Subcutaneous adipose tissue (tissue), 4 donors: Measurements from ENCODE around the gene TSPOAP1. TPM values are rescaled to one million over a fixed set of nuclear protein-coding genes. Genes with fewer than 3 reads are reported as not detected.

ENCODE experiments used
- CTCF ChIP-seq: fragments of 450-650 bp; IDR thresholded peaks from one replicate; pipeline ENCODE4 v1.5.1; 2016; ENCODE audit warnings: low read depth, mild to moderate bottlenecking, control low read depth, antibody characterized with exemption, moderate library complexity
- total RNA-seq, 4 donors: library from RNA; depleted of rRNA; stranded (reverse); fragments of >200 nt; gene quantifications; one replicate each; pipeline ENCODE4 v1.1.0, GENCODE V29; 2016

Gene TSPOAP1
- total RNA-seq, 4 donors from 2014 or later = 0.65 to 4.3 (median 1.1) TPM

GRCh38 chr17:58291246-58291645, 37.3 kb downstream of the TSPOAP1 start:
- no peak for TF ChIP-seq CTCF

- TF ChIP-seq CTCF = no peak
These were observed 38.7 kb downstream of the TSPOAP1 start for GRCh38 chr17:58289869-58290268.

- no peak for TF ChIP-seq CTCF
These were observed 43.2 kb downstream of the TSPOAP1 start for GRCh38 chr17:58285422-58285810.

- TF ChIP-seq CTCF = no peak
These were observed 43.8 kb downstream of the TSPOAP1 start for GRCh38 chr17:58284613-58285421.

- no peak for TF ChIP-seq CTCF
These were observed 44.7 kb downstream of the TSPOAP1 start for GRCh38 chr17:58283674-58284612.

GRCh38 chr17:58282442-58282841, 46.2 kb downstream of the TSPOAP1 start:
- TF ChIP-seq CTCF = no peak

- no peak for TF ChIP-seq CTCF
These were observed 47.0 kb downstream of the TSPOAP1 start for GRCh38 chr17:58281511-58282011.
